Ishikawa (cell line): ENCODE data around the gene IFRD2.

Experiments used
- CEBPB ChIP-seq: IDR thresholded peaks from 2 replicates; pipeline ENCODE4 v1.6.1; 2012
- CREB1 ChIP-seq: IDR thresholded peaks from 2 replicates; pipeline ENCODE4 v1.6.1; 2012; ENCODE audit warnings: low read depth
- EP300 ChIP-seq: IDR thresholded peaks from 2 replicates; pipeline ENCODE4 v1.6.1; 2012; ENCODE audit warnings: borderline replicate concordance
- NFIC ChIP-seq: IDR thresholded peaks from 2 replicates; pipeline ENCODE4 v1.6.1; 2012
- RAD21 ChIP-seq: IDR thresholded peaks from 2 replicates; pipeline ENCODE4 v1.6.1; 2012; ENCODE audit warnings: low read depth
- REST ChIP-seq: IDR thresholded peaks from 2 replicates; pipeline ENCODE4 v1.6.1; 2012; ENCODE audit warnings: low read depth, mild to moderate bottlenecking
- TAF1 ChIP-seq: IDR thresholded peaks from 2 replicates; pipeline ENCODE4 v1.6.1; 2012; ENCODE audit warnings: low read depth, mild to moderate bottlenecking
- TCF12 ChIP-seq: IDR thresholded peaks from 2 replicates; pipeline ENCODE4 v1.6.1; 2012; ENCODE audit warnings: low read depth
- TEAD4 ChIP-seq: IDR thresholded peaks from 2 replicates; pipeline ENCODE4 v1.6.1; 2012
- USF1 ChIP-seq: IDR thresholded peaks from 2 replicates; pipeline ENCODE4 v1.6.1; 2012
- YY1 ChIP-seq: IDR thresholded peaks from 2 replicates; pipeline ENCODE4 v1.6.1; 2012; ENCODE audit warnings: low read depth

GRCh38 chr3:50286322-50287227 lies 5.7 kb downstream of the IFRD2 start:
- TF ChIP-seq REST (no peak), YY1 (no peak), TEAD4 (no peak), RAD21 (no peak), TCF12 (no peak), TAF1 (no peak), USF1 (no peak), NFIC (no peak), EP300 (no peak), CEBPB (no peak), CREB1 (no peak)
